GM18505 (cell line): ENCODE measurements around the gene RPP40.

Source experiments
- ATAC-seq: cut with Tn5 transposase; IDR thresholded peaks from one replicate; pipeline ENCODE4 v1.9.1; 2021; ENCODE audit not compliant: unreplicated experiment
- POLR2A ChIP-seq: IDR thresholded peaks from 4 replicates; pipeline ENCODE4 v1.6.1; 2011; ENCODE audit warnings: borderline replicate concordance; ENCODE audit not compliant: insufficient read depth, insufficient read length; ENCODE audit errors: extremely low read depth

Gene RPP40

DNA sequence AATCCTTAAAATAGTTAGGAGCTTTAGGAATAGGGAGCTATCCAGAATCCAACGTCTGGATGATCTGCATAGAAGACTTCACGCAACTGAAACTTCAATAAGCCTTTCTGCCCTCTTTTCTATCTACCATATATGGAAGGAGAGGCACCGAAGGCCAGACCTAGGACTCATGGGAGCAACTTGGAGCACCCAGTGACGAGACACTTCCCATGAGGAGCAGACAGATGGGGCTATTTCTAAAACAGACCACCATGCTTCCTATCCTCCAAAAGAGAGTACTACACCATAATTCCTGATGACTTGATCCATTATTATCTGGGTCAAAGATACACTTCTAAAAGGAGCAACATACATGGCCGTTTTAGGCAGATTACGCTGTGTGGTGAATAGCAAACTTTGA lies 6.0 kb downstream of the RPP40 start:
- ATAC-seq = no peak
- TF ChIP-seq POLR2A = no peak

DNA sequence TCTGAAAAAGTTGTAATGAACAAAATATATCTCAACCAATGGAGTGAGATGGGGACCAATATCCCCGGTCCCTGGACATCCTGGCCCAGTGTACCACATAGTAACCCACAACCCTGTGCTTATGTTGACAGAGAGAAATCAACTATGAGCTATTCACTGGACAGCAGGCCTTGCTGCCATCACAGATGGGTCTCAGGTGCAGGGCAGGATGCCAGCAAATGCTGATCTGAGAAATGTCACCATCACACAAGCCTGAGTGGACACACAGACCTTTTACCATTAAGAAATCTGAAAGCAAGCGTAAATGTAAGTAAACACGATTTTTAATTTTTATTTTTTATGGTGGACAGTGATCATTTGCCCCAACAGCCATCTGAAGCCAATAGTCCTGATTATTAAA lies 9.1 kb downstream of the RPP40 start:
- TF ChIP-seq POLR2A = no peak
- no peak for ATAC-seq

GRCh38 chr6:4987432-4987831 lies 16.4 kb downstream of the RPP40 start:
- ATAC-seq = no peak
- no peak for TF ChIP-seq POLR2A

DNA sequence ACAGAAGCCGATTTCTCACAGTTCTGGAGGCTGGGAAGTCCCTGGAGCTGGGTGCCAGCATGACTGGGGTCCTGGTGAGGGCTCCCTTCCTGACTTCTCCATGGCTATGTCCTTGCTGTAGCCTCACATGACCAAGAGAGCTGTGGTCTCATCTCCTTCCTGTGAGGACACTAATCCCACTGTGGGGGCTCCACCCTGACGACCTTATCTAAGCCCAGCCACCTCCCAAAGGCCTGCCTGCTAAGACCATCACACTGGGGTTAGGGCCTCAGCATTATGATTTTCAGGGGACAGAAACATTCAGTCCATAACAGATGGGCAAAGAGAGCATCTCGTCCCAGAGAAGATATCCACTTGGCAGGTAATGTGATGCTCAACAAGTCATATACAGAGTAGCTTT lies 16.8 kb downstream of the RPP40 start:
- TF ChIP-seq POLR2A = no peak
- no peak for ATAC-seq

- TF ChIP-seq POLR2A = no peak
- no peak for ATAC-seq
These were observed 20.5 kb downstream of the RPP40 start for GRCh38 chr6:4983322-4983721.

DNA sequence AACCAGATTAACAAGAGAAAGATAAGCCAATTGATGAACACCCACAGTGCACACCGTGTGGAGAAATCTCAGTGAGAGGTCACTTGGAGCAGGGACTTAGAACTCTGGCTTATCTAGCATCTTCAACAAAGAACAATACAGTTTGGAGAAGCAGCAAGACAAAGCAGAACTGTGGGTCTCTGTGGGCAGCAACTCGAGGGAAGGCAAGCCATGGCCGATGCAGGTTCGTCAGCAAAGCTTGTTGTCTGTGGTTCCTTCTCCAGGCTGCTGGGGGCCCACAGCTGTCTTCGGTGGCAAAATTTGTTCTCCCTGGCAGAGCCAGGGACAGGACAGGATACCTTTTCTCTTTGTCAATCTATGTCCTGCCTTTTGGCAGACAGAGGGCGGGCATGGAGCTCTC lies 22.1 kb downstream of the RPP40 start:
- no peak for ATAC-seq
- no peak for TF ChIP-seq POLR2A

- no peak for ATAC-seq
- TF ChIP-seq POLR2A = no peak
These were observed 24.4 kb downstream of the RPP40 start for GRCh38 chr6:4979426-4979825.

DNA sequence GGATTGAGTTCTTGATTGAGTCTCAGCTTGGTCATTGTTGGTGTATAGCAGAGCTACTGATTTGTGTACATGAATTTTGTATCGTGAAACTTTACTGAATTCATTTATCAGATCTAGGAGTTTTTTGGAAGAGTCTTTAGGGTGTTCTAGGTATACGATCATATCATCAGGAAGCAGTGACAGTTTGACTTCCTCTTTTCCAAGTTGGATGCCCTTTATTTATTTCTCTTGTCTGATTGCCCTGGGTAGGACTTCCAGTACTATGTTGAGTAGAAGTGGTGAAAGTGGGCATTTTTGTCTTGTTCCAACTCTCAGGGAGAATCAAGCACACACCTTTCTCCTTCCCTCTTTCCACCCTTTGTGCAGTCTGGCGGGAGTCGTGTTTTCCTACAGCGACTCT lies 26.4 kb downstream of the RPP40 start:
- TF ChIP-seq POLR2A = no peak
- no peak for ATAC-seq

DNA sequence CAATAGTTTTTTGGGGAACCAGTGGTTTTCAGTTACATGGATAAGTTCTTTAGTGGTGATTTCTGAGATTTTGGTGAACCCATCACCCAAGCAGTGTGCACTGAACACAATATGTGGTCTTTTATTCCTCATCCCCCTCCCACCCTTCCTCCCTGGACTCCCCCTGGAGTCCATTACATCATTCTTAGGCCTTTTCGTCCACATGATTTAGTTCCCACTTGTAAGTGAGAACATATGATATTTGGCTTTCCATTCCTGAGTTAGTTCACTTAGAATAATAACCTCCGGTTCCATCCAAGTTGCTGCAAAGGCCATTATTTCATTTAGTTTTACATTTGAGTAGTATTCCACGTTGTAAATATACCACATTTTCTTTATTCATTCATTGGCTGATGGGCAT lies 28.3 kb downstream of the RPP40 start:
- ATAC-seq = no peak
- TF ChIP-seq POLR2A = no peak

- no peak for TF ChIP-seq POLR2A
- ATAC-seq = no peak
These were observed 28.9 kb downstream of the RPP40 start for GRCh38 chr6:4974962-4975361.

DNA sequence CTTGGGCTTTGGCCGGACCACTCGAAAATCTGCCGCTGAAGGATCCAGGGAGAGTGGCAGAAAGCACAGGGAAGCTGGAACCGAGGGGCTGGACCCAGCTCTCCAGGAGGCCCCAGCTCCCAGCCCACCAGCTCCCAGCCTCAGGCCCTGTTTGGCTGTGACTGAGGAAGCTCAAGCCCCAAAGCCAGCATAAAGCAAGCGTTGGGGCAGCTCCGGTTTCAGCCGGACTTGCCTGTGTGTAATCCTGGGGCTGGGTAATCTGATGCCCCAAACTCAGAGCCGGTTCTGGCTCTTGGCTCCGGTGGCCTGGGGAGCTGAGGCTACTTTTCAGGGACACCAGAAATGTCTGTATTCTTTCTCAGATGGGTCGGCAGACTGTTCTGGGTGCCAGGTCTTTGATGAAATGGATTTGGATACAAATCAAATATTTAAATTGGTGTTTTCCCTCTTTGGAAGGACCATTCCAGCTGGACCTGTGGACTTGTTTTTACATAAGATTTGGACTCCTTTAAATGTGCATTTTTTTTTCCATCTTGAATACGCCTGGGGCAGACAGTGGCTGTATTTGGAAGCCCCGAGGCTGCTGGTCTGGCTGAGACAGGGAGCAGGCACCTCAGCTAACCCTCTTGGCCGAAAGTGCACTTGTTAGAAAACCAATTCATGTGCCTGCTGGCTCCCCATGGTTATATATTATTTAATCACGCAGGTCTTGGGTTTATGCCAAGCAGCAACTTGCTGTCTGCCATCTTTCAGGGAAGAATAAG lies 29.7 kb downstream of the RPP40 start:
- TF ChIP-seq POLR2A = no peak
- no peak for ATAC-seq

DNA sequence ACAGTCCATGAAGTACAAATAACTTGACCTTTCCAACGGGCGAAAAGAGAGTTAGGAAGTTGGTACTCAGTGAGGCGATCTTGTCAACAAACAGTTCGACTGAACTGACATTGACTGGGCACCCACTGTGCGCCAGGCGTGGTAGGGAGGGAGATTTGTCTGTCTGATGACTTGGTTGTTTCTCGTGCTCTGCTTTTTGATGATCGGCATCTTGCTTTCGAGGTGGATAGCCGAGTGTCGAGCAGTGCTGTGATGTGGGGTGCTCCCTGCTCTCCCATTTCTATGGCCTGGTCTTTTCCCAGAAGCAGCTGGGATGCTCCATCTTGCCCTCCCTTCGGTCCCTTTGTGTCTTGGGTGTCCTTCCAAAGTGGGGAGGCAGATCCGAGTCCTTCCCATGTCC lies 30.4 kb downstream of the RPP40 start:
- no peak for ATAC-seq
- TF ChIP-seq POLR2A = no peak

GRCh38 chr6:4972438-4972837 lies 31.4 kb downstream of the RPP40 start:
- ATAC-seq = no peak
- TF ChIP-seq POLR2A = no peak

- TF ChIP-seq POLR2A = no peak
- no peak for ATAC-seq
These were observed 32.0 kb downstream of the RPP40 start for GRCh38 chr6:4971851-4972250.
